T-helper 1 cell (primary cell): ENCODE data around the gene TRPC3.
"Not testable (repeated sequence)": the region's sequence is repeated elsewhere in the genome, so short reads cannot be mapped to it uniquely, and the experiment has no call there.

Experiments
- DNase-seq, 5 donors: peaks; one replicate each; pipeline ENCODE4 v3.0.0-alpha.2; 2012 to 2020

TRPC3 gene

DNA sequence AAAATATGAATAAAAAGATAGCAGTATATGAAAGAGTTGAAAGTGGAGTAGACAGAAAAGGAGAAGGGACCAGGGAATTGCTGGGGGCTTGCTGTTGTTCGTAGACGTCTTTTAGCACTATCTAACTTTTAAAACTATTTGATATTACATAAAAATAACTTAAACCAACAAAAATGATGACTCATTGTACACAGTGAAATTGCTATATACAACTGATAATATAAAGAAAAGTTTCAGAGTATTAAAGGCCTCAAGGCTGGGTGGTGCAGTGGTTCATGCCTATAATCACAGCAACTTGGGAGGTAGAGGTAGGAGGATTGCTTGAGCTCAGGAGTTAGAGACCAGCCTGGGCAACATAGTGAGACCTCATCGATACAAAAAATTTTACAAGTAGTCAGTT is 5.2 kb downstream of the TRPC3 start:
- DNase-seq: no peak

DNA sequence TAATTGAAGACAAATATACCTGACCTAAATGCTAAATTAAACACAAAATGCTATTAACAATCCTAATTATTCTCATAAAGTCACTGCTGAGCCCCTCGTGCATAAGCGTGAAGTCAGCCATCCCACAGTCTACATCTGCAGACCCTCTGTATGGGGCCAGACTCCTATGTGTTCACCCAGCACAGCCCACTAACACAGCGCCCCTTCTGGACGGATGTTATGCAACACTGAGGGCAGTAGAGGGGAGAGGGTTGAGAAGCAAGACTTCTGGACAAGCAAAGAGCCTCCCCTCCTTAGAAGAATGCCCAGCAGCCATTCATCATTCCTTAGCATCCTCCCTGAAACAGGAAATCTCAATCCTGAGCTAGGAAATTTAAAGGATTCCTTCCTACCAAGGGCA is 7.9 kb downstream of the TRPC3 start:
- no peak for DNase-seq

GRCh38 chr4:121939690-121940089 is 12.2 kb downstream of the TRPC3 start:
- DNase-seq: no peak

GRCh38 chr4:121938282-121939092 is 13.4 kb downstream of the TRPC3 start:
- no peak for DNase-seq

DNA sequence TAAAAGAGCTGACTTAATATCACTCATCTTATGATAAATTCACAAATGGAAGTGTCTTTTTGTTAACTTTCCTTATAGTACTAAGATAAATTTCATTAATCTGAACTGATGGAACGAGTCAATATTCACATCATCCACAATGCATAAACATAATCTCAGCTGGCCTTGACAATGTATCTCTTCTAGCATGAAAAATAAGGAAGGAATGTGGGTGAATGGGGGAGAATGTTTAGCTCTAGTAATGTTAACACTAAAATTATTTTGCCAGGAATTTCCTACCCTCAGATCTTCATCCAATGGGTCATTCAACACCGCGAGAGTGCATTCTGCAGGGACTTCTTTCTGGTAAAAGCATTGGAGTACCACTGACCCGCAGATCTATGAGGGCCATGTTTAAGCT is 15.8 kb downstream of the TRPC3 start:
- no peak for DNase-seq

DNA sequence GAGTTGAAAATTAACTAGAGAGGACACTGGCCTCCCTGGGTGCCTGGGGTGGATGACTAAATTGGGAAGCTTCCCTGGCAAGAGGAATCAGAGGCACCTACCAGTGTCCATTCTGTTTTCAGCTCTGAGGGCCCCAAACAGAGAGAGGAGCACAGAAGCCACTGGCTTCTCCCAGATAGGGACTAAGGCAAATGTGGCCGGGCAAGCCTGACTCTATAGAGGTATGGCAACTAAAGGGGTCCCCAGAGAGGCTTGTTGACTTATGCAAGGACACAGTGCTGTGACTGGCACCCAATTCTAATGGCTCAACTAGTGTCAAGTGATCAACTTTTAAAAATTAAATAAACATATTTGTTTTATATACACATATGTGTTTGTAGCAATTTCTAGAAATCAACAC is 17.2 kb downstream of the TRPC3 start:
- DNase-seq: no peak

- DNase-seq: no peak
Observed at GRCh38 chr4:121932212-121932974, 19.5 kb downstream of the TRPC3 start.

DNA sequence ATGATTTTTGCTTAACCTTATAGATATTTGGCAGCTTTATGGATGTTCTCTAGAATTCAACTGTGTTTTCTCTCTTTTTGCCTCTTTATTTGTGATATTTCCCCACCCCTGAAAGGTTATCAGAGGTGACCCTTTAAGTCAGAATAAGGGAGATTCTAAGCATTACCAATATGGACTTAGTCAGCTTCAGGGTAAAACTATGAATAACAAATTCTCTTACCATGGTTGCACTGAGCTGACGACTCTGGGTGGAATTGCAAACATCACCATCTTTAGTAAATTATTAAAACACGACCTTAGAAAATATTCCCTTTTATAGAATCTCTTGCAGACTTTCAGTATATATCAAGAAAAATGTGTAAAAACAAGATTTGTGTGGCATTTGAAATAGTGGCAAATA is 21.6 kb downstream of the TRPC3 start:
- no peak for DNase-seq

- DNase-seq: no peak
Observed at GRCh38 chr4:121927948-121928347, 23.9 kb downstream of the TRPC3 start.

GRCh38 chr4:121926490-121926889 is 25.4 kb downstream of the TRPC3 start:
- DNase-seq: not testable (repeated sequence)

DNA sequence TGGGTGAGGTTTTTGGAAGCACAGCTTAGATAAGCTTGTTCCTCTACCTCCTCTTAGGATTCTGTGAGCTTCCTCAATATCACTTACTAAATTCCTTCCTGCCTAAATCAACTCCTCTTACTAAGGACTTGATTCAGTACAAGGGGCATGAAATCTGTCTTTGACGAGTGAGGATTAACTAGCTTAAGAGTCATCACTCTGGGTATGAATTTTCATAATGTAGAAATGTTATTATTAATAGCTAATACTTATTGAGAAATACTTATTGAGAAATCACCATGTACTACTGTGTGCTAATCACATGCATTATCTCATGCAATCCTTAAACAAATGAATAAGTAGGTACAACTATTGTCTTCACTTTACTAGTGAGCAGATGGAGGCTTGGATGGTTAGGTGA is 28.6 kb downstream of the TRPC3 start:
- no peak for DNase-seq

DNA sequence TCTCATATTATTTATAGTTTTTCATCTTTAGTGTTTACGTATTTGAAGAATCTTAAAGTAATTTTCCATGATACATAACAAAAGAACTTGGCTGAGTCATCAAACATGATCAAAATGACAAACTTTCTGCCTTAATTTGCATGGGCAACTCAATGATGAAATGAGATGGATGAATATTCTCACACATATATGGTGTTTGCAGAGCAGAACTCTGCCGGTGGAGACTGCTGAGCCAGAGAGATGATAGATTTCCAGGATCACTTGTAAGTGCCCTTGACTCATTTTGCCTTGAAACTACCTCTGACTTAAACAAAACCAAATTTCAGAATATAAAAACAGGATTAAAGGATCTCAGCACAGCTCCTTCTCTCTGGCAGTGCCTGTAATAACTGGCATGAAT is 38.2 kb downstream of the TRPC3 start:
- no peak for DNase-seq

DNA sequence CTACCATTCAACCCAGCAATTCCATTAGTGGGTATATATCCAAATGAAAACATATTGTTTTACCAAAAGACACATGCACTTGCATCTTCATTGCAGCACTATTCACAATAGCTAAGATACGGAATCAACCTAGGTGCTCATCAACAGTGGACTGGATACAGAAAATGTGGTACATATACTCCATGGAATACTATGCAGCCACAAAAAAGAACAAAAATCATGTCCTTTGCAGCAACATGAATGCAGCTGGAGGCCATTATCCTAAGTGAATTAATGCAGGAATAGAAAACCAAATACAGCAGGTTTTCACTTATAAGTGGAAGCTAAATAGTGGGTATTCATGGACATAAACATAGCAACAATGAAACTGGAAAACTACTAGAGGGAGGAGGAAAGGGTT is 43.5 kb downstream of the TRPC3 start:
- DNase-seq: no peak

- peak in 4 of 5 donors; percentile 15 to 40 (median 30) for DNase-seq
Observed at GRCh38 chr4:121900132-121900983, 51.5 kb downstream of the TRPC3 start.

GRCh38 chr4:121898150-121898549 is 53.7 kb downstream of the TRPC3 start:
- DNase-seq: peak in 1 of 5 donors; percentile 23

DNA sequence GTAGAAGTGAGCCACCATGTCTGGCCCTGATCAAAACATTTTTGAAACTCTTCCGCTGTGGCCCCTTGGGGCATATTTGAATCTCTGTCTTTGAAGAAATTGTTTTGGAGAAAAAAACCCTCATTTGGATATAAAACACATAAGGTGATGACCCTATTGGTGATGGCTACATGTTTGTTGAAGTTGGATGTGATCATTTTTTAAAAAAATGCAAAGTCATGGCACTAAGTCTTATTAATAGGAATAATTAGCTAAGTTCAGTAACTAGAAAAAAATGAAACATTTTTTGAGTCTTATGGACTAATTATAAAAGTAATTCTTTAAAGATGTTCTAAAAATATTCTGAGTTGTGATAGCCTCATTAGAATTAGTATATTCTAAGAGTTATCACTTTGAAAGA is 63.7 kb downstream of the TRPC3 start:
- DNase-seq: no peak

- no peak for DNase-seq
Observed at GRCh38 chr4:121885115-121885514, 66.7 kb downstream of the TRPC3 start.

DNA sequence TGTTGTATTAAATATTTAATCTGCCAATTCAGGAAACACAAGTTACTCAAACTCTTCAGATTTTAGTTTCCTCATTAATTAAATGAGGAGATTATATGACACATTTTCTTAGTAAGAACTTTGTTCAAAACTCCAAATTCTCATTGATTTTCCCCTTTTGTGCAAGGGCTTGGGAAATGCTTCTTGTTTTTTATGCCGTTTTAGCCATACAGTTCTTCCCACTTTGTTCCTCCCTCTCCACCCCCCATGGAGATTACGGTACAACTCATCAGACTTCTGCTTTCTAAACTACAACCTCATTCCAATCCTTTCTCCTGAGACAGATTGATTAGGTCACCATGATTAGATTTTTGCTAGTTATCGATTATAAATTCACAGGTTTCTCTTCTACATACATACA is 70.7 kb downstream of the TRPC3 start:
- DNase-seq: no peak

DNA sequence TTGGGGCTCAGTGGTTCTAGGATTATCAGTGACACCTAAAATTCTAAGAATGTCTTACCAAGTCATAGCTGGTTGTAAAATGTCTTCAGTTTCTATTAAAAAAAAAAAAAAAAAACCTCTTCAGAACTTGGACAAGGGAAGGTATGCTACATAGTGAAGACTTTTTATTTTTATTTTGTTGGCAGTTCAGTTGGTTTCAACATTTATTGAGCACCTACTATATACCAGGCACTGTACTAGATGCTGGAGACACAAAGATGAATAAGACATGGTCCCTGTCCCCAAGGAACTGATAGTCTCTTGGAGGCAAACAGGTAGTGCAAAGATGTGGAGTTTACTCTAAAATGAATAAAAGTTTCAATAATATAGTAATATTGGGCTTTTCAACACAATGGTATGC is 72.7 kb downstream of the TRPC3 start:
- no peak for DNase-seq

DNA sequence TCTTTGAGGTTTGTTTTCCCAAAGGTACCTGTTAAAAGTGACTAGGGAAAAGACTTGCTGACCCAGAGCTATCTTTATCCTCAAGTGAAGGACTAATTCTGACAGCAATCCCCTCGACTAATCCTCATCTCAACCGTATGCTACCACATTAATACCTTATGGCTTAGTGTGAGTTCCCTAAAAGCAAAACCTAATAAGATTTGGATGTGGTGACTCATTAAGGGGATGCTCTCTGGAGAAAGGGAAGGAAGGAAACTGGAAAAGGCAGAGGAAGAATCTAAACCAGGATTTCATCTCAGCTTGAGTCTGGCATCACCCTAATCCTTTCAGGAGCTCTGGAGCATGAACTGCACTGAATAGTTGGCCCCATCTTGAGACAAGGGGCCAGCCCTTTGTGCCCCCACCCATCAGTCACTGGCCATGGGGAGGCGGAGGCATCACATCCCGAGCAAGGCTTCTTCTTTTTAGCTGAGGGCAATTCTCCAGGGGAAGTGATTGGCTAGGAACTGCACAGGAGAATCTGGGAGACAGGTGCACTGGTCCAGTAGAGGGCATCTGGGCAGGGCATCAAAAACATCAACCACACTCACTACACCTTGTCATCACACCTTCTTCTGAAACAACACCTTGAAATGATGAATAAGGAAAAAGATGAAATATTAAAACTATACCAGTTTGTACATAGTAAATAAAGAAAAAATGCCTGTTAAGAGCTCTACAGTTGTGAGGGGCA is 74.7 kb downstream of the TRPC3 start:
- DNase-seq: no peak

DNA sequence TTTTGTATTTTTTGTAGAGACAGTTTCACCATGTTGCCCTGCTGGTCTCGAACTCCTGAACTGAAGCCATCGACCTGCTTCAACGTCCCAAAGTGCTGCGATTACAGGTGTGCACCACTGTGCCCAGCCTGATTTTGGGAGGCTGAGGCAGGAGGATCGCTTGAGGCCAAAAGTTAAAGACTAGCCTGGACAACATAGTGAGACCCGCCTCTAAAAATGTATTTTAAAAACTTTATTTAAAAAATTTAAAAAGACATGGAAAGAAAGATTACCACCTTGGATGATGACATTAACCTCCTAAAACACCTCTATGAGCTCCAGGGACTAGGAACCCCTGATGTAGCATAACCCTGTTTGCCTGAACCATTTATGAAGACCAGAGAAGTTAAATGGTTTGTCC is 75.8 kb downstream of the TRPC3 start:
- no peak for DNase-seq

- no peak for DNase-seq
Observed at GRCh38 chr4:121875652-121876051, 76.2 kb downstream of the TRPC3 start.

DNA sequence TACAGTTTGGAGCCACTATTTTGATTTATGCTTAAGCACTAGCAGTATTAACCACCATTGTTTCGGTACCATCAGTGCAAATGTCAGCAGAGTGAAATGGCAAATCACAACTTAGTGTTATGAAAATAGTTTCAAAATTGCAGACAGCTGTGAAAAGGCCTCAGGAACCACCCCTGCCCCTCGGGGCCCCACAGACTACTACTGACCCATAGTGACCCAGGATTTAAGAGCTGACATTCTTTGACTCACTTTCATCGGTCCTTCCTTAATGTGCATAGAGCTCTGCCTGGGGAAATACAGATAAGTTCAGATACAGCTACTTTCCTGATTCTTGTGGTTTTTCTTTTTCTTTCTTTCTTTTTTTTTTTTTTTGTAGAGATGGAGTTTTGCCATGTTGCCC is 78.3 kb downstream of the TRPC3 start:
- no peak for DNase-seq
